ENCODE measurements around the gene HMGN1. TPM values are rescaled to one million over a fixed set of nuclear protein-coding genes. Genes with fewer than 3 reads are reported as not detected.

Gene HMGN1
- total RNA-seq, 1 experiment from 2014 or later, result 516 TPM

DNA sequence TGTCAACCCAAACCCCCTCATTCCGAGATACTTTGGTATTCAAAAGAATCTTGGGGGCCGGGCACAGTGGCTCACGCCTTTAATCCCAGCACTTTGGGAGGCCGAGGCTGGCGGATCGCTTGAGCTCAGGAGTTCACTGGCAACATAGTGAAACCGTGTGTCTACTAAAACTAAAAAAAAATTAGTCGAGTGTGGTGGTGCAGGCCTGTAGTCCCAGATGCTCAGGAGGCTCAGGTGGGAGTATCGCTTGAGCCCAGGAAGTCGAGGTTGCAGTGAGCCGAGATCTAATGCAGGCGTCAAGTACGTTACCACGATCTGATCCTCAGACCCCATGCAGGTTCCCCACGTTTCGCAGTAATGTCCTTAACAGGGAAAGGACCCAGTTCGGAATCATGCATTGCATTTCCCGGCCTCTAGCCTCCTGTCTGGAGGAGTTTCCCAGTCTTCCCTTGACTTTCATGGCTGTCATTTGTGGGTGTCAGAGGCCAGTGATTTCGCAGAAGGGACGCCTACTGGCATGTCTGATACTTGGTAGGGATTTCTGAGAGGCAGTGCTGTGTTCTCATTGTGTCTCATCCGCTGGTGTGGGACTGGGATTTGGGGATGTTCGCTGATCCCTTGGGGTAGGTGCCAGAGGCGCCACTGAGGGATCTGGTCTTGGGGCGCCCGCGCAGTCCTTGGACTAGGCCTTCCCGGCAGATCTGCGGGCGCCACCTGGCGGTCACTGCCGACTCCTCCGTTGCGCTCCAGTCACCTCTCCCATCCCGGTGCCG, 39.3 kb upstream of the HMGN1 start:
- Histone ChIP-seq H3K14ac (ENCODE audit: insufficient read depth, low read length) (no peak overlapping the region), H2AK5ac (ENCODE audit: insufficient read length, low read length) (no peak overlapping the region), H2BK12ac (ENCODE audit: insufficient read length, low read depth, low read length) (no peak overlapping the region), H4K91ac (ENCODE audit: insufficient read length, low read depth, low read length) (no peak overlapping the region), H3K23ac (ENCODE audit: insufficient read length, low read depth, low read length) (no peak overlapping the region), H4K8ac (replicated peaks; ENCODE audit: insufficient read length, low read depth, low read length) (no peak overlapping the region), H3K79me1 (ENCODE audit: insufficient read depth, low read depth, low read length, poor library complexity, severe bottlenecking) (no peaks in the 10 kb centered on the region), H3K4me2 (ENCODE audit: insufficient read depth, insufficient read length, low read length) (peak overlapping the region; percentile 54), H4K20me1 (ENCODE audit: control insufficient read depth, insufficient read depth, insufficient read length) (no peaks in the 10 kb centered on the region), H2BK5ac (ENCODE audit: insufficient read length, low read length) (no peak overlapping the region), H3T11ph (ENCODE audit: low read length) (no peak overlapping the region), H3K9ac (ENCODE audit: extremely low read depth, insufficient read length, low read length) (peak overlapping the region; percentile 16), H3K27ac (ENCODE audit: insufficient read length, low read depth, low read length) (no peak overlapping the region), H4K5ac (ENCODE audit: insufficient read length, low read depth, low read length) (no peak overlapping the region), H2BK120ac (ENCODE audit: low read depth, low read length, poor library complexity, severe bottlenecking) (no peak overlapping the region), H2BK20ac (ENCODE audit: low read depth, low read length, poor library complexity, severe bottlenecking) (no peak overlapping the region), H3K9me3 (ENCODE audit: control insufficient read depth, low read depth, low read length) (no peaks in the 10 kb centered on the region), H3K79me2 (ENCODE audit: insufficient read depth, low read length) (no peaks in the 10 kb centered on the region), H3K27me3 (ENCODE audit: insufficient read depth, low read length) (no peaks in the 10 kb centered on the region), H2AFZ (ENCODE audit: low read length) (no peak overlapping the region), H3K4me1 (ENCODE audit: insufficient read depth, low read length) (no peaks in the 10 kb centered on the region), H3K56ac (ENCODE audit: insufficient read length, low read depth, low read length) (no peak overlapping the region), H3K18ac (ENCODE audit: insufficient read length, low read depth, low read length) (peak overlapping the region; percentile 7), H2BK15ac (ENCODE audit: low read depth, low read length) (no peak overlapping the region), H3K4ac (ENCODE audit: low read depth, low read length) (no peak overlapping the region), H3K23me2 (ENCODE audit: insufficient read length, low read depth, low read length, poor library complexity, severe bottlenecking) (no peaks in the 10 kb centered on the region)
- Mint-ChIP-seq H3K9me3 (no peaks in the 10 kb centered on the region), H3K36me3 (ENCODE audit: insufficient read depth in 1 of 3, low read depth in 3 of 3) (peaks cover 9 to 28% (median 26%) of the 10 kb centered on the region in 3 experiments; a peak in 6 of 7 replicates), H3K4me3 (peak overlapping the region; percentile 52 to 74), H3K27me3 (ENCODE audit: low read depth) (no peaks in the 10 kb centered on the region), H3K27ac (peak overlapping the region; percentile 59 to 76 (median 63); a peak in 4 of 7 replicates), H3K4me1 (peaks cover 29 to 34% of the 10 kb centered on the region in 2 experiments)
- DNase-seq, result peak; percentile 93
- TF ChIP-seq, protein P1, sequence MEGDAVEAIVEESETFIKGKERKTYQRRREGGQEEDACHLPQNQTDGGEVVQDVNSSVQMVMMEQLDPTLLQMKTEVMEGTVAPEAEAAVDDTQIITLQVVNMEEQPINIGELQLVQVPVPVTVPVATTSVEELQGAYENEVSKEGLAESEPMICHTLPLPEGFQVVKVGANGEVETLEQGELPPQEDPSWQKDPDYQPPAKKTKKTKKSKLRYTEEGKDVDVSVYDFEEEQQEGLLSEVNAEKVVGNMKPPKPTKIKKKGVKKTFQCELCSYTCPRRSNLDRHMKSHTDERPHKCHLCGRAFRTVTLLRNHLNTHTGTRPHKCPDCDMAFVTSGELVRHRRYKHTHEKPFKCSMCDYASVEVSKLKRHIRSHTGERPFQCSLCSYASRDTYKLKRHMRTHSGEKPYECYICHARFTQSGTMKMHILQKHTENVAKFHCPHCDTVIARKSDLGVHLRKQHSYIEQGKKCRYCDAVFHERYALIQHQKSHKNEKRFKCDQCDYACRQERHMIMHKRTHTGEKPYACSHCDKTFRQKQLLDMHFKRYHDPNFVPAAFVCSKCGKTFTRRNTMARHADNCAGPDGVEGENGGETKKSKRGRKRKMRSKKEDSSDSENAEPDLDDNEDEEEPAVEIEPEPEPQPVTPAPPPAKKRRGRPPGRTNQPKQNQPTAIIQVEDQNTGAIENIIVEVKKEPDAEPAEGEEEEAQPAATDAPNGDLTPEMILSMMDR (conservative IDR thresholded peaks at IDR 0.05), result peak; percentile 98
- WGBS (ENCODE audit: extremely low coverage, insufficient read length, low lambda C conversion rate), result no CpG with 5 or more reads among the region's 35 CpGs

Data from H9 (cell line).